Measurements from ENCODE around the gene HMCN2.

DNA sequence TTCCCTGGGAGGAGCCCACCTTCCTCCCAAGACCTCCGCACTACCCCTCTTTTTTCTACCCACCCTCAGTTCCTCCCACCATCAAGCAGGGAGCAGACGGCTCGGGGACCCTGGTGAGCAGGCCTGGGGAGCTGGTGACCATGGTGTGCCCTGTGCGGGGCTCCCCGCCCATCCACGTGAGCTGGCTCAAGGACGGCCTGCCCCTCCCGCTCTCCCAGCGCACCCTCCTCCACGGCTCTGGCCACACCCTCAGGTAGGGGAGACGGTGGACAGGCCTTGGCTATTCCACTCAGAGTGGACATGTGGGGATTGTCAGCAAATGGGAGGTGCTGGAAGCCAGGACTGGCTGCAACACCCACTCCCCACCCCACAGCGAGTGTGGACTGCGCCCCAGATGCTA lies 126.3 kb downstream of the HMCN2 start:
- TF ChIP-seq, protein P1, sequence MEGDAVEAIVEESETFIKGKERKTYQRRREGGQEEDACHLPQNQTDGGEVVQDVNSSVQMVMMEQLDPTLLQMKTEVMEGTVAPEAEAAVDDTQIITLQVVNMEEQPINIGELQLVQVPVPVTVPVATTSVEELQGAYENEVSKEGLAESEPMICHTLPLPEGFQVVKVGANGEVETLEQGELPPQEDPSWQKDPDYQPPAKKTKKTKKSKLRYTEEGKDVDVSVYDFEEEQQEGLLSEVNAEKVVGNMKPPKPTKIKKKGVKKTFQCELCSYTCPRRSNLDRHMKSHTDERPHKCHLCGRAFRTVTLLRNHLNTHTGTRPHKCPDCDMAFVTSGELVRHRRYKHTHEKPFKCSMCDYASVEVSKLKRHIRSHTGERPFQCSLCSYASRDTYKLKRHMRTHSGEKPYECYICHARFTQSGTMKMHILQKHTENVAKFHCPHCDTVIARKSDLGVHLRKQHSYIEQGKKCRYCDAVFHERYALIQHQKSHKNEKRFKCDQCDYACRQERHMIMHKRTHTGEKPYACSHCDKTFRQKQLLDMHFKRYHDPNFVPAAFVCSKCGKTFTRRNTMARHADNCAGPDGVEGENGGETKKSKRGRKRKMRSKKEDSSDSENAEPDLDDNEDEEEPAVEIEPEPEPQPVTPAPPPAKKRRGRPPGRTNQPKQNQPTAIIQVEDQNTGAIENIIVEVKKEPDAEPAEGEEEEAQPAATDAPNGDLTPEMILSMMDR (IDR thresholded peaks at IDR 0.05; ENCODE audit: low read depth, low read length) = no peak
- TF ChIP-seq EZH2phosphoT487 (IDR thresholded peaks at IDR 0.05; ENCODE audit: low read depth) = no peak

Measured in OCI-LY3 (cell line).